ENCODE data around the gene ATG16L2. TPM values are rescaled to one million over a fixed set of nuclear protein-coding genes. Genes with fewer than 3 reads are reported as not detected.
"Not testable (repeated sequence)": the region's sequence is repeated elsewhere in the genome, so short reads cannot be mapped to it uniquely, and the experiment has no call there.

Gene ATG16L2
- polyA plus RNA-seq, 4 donors: 17.0 to 51.1 (median 34.4) TPM

DNA sequence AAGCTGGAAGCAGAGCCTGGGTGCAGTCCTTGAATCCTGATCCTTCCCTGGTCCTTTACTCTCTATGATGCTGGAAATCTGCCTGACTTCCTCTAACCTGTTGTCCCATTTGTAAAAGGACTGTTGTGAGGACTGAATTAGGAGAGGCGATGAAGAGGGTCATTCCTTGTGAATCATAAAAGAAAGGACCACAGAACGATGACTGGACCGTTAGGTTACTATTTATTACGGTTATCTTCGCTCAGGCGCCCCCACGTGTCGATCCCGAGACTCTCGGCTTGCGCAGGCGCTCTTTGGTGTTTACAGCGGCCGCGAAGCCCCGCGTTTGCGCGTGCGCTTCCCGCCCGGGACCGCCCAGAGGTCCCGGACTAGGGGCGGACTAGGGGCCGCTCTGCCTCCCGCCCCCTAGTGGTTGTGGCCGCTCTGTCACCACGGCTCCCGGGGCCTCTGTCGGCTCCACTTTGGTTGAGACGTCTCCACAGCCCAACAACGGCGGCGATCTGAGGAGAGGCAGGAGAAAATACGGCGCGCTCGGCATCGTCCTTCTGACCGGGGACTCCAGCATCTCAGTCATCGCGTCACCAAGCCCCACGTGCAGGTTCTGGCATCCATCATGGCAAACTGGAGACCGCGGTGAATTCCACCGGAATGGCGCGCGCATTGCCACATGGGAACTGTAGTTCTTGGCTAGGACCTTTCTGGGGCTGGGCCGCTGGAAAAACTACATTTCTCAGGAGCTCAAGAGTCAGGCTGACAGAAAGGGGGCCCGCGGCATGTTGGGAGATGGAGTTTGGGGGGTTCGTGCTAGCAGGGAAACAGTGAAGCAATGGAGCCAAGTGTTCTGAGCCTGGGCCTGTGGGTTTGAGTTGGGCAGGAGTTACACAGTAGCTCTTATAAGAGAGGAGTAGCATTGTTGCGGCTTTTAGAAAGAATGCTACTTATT is 20.5 kb upstream of the ATG16L2 start, which contains the start of gene STARD10:
STARD10 (minus strand) TSS at position 623 of the 943 bp plus-strand sequence. CDS start 12,866 bp downstream, outside the sequence.
- DNase-seq (ENCODE audit: low read depth in 4 of 4, low spot score in 2 of 4): peak; percentile 94 to 99 (median 96)

DNA sequence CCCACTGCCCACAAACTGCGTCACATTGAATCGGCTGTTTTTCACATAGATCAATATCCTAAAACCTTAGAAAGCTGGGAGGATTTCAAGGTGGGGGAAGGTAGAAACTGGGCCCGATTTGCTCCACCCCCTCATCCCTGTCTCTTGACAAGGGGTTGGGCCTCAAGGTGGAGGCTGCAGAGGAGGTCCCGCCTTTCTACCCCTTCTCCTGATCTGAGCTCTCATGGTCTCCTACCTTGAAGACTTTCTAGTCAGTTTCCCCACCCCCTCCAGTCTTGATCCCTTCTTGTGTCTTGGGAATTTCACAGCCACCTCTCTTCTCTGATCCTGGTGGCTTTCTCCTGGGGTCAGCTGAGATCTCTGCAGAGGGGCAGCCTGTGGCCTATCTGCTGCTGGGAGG is 15.8 kb upstream of the ATG16L2 start:
- no peak for DNase-seq (ENCODE audit: low read depth in 4 of 4, low spot score in 2 of 4)

DNA sequence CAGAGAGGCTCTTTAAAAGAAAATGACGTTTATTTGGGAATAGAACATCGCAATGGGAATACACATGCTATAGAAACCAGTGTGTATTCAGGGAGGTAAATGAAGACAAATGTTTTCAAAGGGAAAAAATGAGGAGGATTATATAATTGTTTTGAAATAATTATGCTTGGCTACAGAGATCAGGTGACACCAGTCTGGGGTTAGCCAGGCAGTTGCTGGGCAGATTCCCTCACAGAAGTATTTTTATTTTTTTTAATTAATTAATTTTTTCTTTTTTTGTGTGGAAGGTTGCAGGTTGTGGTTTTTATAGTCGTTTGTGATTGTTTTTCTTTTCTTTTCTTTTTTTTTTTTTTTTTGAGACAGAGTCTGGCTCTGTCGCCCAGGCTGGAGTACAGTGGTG is 14.8 kb upstream of the ATG16L2 start:
- DNase-seq (ENCODE audit: low read depth in 4 of 4, low spot score in 2 of 4): no peak

DNA sequence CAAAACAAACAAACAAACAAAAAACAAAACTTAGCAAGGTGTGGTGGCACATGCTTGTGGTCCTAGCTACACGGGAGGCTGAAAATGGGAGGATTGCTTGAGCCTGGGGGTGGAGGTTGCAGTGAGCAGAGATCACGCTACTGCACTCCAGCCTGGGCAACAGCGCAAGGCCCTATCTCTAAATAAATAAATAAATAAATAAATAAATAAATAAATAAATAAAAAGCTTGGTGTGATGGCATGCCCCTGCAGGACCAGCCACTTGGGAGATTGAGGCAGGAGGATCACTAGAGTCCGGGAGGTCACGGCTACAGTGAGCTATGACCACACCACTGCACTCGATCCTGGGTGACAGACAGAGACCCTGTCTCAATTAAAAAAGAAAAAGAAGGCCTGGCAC is 11.4 kb upstream of the ATG16L2 start:
- DNase-seq (ENCODE audit: low read depth in 4 of 4, low spot score in 2 of 4): no peak

DNA sequence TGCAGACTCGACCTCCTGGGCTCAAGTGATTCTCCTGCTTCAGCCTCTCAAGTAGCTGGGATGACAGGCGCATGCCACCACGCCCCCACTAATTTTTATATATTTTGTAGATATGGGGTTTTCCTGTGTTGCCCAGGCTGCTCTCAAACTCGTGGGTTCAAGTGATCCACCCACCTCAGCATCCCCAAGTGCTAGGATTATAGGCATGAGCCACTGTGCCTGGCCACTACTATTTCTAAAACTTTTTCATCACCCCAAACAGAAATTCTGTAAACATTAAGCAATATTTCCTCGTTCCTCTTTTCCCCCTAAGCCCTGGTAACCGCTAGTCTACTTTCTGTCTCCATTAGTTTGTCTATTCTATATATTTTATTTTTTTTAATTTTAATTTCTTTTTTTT is 9.0 kb upstream of the ATG16L2 start:
- DNase-seq (ENCODE audit: low read depth in 4 of 4, low spot score in 2 of 4): no peak

DNA sequence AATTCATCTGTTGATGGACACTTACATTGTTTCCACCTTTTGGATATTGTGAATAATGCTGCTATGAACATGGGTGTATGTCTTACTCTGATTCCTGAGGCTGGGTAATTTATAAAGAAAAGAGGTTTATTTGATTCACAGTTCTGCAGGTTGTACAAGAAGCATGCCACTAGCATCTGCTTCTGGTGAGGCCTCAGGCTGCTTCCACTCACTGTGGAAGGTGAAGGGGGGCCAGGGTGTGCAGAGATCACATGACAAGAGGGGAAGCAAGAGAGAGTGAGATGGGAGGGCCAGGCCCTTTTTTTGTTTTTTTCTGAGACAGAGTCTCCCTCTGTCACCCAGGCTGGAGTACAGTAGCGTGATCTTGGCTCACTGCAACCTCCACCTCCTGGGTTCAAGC is 7.8 kb upstream of the ATG16L2 start:
- DNase-seq (ENCODE audit: low read depth in 4 of 4, low spot score in 2 of 4): not testable (repeated sequence)

DNA sequence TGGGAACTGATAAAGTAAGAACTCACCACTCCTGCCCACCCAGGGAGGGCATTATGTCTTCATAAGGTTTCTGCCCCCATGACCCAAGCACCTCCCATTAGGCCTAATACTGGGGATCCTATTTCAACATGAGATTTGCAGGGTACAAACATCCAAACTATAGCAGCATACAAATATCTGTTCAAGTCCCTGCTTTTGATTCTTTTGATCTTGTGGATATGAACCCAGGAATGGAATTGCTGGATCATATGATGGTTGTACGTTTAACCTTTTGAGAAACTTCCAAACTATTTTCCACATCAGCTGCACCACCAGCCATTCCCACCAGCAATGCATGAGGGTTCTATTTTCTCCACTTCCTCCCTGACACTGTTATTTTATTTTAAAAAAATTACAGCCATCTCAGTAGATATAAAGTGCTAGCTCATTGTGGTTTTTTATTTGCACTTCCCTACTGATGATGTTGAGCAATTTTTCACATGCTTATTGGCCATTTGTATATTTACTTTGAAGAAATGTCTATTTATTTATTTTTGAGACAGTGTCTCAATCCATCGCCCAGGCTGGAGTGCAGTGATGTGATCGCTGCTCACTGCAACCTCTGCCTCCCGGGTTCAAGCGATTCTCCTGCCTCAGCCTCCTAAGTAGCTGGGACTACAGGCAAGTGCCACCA is 7.1 kb upstream of the ATG16L2 start:
- DNase-seq (ENCODE audit: low read depth in 4 of 4, low spot score in 2 of 4): no peak

DNA sequence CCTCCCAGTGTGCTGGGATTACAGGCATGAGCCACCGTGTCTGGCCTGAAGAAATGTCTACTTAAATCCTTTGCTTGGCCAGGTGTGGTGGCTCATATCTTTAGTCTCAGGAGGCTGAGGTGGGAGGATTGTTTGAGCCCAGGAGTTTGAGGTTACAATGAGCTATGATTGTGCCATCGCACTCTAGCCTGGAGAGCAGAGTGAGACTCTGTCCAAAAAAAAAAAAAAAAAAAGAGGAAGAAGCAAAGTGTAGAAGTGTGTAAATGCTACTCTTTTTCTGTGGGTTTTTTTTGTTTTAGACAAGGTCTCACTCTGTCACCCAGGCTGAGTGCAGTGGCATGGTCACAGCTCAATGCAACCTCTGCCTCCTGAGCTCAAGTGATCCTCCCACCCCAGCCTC is 6.4 kb upstream of the ATG16L2 start:
- DNase-seq (ENCODE audit: low read depth in 4 of 4, low spot score in 2 of 4): no peak

DNA sequence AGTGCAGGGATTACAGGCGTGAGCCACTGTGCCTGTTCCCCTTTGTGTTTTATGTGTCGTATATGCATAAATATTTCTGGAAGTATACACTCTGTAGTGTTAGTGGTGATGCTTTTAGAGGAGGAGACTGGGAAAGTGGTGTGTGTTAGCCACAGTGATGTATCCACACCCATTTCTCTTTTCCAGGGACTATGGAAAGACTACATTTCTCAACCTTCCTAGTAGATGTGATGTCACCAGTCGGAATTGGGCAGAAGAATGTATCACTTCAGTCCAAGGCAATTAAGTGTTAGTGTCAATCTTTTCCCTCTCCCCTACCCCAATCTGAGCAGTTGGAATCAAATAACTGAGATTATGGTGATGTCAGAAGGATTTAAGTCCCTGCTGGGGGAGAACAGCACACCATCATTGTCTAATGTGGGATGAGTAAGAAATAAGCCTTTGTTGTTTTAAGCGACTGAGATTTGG is 5.8 kb upstream of the ATG16L2 start:
- no peak for DNase-seq (ENCODE audit: low read depth in 4 of 4, low spot score in 2 of 4)

DNA sequence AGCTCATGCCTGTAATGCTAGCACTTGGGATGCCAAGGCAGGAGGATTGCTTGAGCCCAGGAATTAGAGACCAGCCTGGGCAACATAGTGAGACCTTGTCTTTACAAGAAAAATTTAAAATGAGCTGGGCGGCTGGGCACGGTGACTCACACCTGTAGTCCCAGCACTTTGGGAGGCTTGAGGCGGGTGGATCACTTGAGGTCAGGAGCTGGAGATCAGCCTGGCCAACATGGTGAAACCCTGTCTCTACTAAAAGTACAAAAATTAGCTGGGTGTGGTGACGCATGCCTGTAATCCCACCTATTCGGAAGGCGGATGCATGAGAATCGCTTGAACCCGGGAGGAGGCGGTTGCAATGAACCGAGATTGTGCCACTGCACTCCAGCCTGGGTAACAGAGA is 2.5 kb upstream of the ATG16L2 start:
- DNase-seq (ENCODE audit: low read depth in 4 of 4, low spot score in 2 of 4): not testable (repeated sequence)

DNA sequence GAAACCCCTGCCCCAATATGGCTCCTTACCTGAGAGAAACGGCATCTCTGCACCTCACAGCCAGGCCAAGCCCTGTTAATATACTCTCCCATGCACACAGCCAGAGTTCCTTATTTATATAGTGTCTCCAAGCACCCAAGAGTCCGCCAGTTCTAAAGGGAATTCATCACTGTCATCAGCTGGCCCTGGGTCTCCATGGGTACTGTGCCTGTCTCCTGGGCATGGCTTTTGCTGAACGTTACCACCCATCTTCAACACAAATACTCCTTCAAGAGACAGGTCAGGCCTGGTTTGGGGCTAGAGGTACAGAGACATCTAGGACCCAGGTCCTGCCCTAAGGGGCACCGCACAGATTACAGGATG is 1.6 kb upstream of the ATG16L2 start:
- DNase-seq (ENCODE audit: low read depth in 4 of 4, low spot score in 2 of 4): no peak

DNA sequence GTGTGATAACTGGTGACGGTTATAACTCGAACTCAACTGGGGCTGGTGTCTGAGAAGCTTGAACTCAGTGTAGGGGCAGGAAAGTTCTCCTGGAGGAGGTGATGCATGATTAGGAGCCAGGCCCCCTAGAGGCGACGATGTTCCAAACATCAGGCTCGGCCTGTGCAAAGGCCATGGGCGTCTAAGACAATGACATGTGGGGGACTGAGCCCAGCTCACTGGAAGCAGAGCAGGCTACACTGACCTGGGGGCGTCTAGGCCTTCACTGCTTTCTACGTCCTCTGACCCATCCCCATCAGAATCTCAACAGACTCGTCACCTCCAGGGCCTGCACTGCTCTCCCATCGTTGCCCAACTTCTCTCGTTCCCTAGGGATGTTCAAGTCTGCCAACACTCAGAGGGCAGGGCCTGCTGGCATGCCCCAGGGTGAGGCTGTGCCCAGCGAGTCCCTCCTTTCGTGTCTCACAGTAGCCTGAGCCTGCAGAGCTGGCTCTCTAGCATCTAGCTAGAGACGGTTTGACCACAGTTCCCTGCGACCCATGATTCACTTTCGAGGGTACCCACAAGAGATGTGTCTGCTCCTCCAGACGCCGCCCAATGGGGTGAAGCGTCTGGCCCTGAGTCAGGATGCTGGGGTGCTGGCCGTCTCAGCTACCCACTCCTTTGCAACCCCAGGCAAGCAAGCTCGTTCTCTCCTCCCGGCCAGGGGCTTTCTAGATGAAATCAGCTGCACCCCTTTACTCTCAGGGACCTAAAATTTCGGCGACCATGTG is 1.1 kb upstream of the ATG16L2 start:
- no peak for DNase-seq (ENCODE audit: low read depth in 4 of 4, low spot score in 2 of 4)

DNA sequence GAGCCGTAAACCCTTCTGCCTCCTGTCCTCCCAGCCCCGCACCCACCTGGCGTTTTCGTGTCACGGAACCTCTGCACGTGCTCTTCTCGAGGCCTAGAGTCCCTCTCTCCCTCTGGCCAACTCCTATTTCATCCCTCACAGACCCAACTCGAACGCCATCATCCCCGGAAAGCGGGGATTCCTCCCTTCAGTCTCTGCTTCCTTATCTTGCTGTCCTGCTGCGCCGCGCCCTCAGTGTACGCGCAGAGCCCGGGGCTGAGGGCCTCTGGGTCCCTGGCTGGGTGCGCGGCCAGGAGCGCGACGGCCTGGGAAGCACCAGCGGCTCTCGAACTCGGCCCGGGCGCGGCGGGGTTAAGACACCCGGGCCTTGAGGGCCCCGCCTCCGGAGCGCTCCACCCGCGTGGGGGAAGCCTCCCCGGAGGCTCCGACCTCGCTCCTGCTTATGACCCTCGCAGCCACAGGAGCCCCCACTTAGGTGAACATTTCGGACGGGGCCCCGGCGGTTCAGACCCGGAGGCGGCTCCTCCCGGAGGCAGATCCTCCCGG is 398 bp upstream of the ATG16L2 start:
- peak in 3 of 4 donors; percentile 68 to 90 (median 78) for DNase-seq (ENCODE audit: low read depth in 4 of 4, low spot score in 2 of 4)

DNA sequence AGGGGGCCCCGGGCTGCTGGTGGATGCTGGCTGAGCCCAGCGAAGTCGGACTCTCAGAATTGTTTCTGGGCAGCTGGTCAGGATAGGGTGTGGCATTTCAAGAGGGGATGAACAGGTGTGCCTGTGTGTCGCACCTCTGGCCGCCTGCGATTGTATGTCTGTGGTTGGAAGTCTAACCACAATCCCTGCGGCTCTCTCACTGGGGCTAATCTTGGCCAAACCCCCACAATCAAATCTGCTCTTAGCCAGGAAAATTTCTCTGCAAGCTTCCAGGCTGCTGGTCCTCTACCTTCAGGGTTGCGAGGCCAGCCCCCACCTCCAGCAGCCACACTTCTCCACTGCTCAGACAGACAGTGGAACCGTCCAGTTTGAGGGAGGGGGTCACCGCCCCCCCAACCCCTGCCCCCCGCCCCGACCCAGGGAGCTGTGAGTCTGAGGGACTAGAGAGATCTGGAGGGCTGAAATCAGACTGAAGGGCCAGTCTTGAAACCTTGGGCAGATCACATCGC is 953 bp downstream of the ATG16L2 start:
- DNase-seq (ENCODE audit: low read depth in 4 of 4, low spot score in 2 of 4): no peak

DNA sequence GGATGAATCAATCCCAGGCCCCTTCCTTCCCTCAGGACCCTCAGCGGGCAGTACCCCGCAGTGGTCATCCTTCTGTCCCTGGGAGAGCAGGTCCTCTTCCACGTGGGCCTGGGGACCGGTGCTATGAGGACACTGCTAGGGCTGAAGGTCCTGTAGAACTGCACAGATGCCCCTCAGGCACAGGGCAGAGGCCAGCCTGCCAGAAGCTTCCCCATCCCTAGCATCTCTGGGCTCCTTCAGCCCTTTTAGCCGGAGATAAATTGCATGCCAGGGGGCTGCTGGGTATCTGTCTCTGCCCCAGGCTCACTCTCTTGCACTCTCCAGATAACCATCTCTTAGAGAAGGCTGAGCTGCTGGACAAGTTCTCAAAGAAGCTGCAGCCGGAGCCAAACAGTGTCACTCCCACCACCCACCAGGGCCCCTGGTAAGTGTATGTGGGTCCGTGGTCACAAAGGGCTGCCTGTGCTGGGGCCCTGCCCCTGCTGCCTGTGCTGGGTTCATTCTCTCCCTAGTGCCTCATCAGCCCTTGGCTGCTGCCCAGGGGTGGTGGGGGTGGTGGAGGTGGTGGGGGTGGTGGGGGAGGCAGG is 2.3 kb downstream of the ATG16L2 start:
- DNase-seq (ENCODE audit: low read depth in 4 of 4, low spot score in 2 of 4): no peak

DNA sequence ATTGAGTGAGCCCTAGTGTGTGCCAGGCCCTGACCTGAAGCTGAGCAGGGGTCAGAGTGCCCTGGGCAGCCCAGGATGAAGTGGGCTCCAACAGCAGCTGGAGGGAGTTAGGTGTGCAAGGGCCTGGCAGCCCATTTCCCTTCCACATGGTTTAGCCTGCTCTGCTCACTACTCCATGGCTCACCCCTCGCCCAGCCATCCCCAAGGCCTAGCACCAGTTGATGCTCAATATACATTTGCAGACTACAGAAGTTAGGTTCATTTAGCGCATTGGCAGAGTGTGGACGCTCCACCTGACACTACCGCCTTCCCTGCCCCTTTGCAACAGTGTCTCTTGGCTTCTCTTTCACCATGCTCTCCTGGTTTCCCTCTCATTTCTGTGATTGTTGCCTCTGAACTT is 3.8 kb downstream of the ATG16L2 start:
- DNase-seq (ENCODE audit: low read depth in 4 of 4, low spot score in 2 of 4): no peak

DNA sequence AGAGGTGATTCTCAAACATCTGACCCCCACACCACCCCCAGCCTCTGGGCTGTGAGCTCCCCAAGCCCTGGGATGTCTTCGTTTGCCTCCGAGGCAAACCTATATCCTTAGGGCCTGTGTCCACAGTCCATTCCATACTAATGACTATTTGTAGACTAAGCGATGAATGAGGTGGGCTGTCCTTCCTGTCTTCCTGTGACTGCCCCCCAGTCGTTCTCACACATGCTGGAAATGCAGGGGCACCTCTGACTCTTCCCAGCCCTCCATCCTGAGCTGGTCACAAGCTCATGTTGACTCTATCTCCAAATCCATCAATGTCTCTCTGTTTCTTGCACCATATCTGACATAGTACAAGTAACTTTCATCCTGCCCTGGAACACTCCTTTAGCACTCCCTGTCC is 4.8 kb downstream of the ATG16L2 start:
- DNase-seq (ENCODE audit: low read depth in 4 of 4, low spot score in 2 of 4): no peak

DNA sequence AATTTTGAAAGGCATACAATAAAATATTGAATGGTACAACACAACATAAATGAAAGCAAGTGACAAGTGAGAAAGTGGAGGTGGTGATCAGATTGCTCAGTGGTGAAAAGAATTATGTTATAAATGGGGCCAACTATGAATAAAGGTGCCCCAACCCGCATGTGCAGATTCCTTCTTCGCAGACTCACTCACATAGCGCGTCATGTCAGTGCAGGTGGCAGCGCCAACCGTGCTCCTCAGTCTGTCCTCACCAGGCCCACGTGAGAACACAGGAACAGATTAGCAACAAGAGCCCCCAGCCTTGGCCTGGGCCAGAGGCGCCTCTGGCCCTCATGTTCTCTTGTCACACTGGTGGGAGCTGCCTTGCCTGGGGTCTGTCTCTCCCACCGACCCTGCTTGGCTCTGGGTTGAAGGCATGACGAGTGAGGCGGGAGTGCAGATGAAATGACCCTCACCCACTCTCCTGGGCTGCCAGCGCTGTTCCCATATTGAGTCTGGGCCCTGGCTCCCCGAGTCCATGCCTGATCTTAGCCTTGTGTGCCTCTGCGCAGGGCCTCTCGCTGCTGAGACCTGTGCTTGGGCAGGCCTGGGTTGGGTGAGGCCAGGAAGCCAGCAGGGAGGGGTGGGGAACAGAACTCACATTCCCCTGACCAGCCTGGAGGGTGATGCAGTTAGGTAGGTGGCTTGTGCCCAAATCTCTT is 6.4 kb downstream of the ATG16L2 start:
- DNase-seq (ENCODE audit: low read depth in 4 of 4, low spot score in 2 of 4): no peak

DNA sequence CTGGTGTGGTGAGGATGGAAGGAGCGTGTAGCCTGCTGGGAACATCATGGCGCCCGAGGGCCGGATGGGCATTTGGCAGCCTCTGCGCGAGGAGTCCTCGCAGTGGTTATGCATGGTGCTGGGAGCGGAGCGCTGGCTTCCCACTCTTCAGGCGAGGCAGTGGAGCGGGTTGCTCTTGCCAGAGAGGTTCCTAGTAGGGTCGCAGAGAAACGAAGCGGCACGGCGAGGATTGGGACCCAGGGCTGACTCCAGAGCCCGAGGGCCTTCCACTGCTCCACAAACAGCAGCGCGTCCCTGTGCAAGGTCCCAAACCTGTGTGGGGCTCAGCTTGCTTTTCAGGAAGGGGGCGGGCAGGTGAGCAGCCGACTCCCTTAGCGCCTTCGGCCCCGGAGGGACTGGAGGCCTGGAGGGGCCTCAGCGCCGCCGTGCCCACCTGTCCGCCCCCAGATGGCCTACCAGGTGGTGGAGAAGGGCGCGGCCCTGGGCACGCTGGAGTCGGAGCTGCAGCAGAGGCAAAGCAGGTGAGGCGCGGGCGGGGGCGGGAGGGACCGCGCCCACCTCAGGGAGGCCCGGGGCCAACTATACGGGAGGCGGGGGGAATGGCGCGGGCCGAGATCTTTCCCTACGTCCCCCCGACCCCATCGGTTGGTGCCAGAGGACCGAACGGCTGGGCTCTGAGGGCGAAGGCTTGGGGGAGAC is 7.2 kb downstream of the ATG16L2 start:
- DNase-seq (ENCODE audit: low read depth in 4 of 4, low spot score in 2 of 4): no peak

Data from left renal cortex interstitium (tissue), 4 donors.